ENCODE data around the gene IFNAR1. TPM values are rescaled to one million over a fixed set of nuclear protein-coding genes. Genes with fewer than 3 reads are reported as not detected.
A peak's percentile ranks its signal among the peaks of the same experiment; 100 is the strongest.

The IFNAR1 gene
- total RNA-seq, 1 donor from 2014 or later = 19.2 TPM

DNA sequence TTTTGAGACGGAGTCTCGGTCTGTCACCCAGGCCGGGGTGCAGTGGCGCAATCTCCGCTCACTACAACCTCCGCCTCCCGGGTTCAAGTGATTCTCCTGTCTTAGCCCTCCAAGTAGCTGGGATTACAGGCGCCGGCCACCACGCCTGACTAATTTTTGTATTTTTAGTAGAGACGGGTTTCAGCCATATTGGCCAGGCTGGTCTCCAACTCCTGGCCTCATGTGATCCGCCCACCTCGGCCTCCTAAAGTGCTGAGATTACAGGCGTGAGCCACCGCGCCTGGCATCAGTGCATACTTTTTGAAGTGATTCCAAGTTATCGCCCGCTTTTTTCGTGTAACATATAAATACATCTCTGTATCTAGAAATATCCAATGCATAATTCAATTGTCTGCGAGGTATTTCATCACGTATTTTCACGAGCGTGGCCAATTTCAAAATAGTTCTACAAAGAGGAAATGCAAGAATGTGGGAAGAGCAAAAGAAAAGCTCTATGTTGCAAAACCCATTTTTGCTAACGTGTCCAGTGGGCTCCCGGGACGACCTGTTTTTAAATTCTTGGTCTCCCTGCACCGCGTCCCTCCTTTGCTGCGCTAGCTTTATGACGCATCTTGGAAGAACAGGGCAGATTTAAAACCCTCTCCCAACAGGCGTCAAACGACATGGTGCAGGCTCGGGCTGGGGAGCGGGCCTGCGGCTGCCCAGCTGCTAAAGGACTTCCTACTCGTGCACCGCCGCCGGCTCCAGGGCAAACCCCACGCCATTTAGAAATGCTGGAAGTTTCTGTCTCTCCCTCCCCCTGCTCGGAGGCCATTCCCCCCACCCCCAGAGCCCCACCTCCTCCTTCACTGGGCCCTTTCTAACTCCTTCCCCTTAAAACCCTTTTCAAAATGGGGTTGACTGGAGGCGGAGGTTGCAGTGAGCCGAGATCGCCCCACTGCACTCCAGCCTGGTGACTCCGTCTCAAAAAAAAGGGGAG is 77.5 kb downstream of the IFNAR1 start:
- peak; percentile 21 to 47 for DNase-seq (ENCODE audit: low read depth in 2 of 2)

GRCh38 chr21:33403128-33403785 is 78.5 kb downstream of the IFNAR1 start, which contains the start of gene IFNGR2:
IFNGR2 (plus strand) TSS chr21:33403413; CDS start chr21:33403544, 131 bp downstream.
- DNase-seq (ENCODE audit: low read depth in 2 of 2) = peak; percentile 41 to 56

GRCh38 chr21:33403786-33404585 is 79.2 kb downstream of the IFNAR1 start:
- DNase-seq (ENCODE audit: low read depth in 2 of 2) = peak; percentile 49 to 52

DNA sequence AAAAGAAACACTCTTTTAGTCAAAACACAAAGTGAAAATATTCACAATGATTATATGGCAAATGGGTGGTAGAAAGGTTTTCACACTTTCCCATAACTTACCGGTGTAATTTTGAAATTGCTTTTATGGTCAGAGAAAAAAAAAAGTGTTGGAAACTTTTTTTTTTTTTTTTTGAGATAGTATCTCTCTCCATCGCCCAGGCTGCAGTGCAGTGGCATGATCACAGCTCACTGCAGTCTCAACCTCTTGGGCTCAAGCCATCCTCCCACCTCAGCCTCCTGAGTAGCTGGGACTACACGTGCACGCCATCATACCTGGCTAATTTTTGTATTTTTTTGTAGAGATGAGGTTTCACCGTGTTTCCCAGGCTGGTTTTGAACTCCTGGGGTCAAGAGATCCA is 81.7 kb downstream of the IFNAR1 start:
- DNase-seq (ENCODE audit: low read depth in 2 of 2) = no peak

Other genes starting within 250 kb of the IFNAR1 start
- gene IFNAR2, start 95.0 kb upstream of the IFNAR1 start, total RNA-seq = 5.4 and 8.1 TPM in 2 replicates
- 34.0 and 46.4 TPM in 2 replicates for gene IL10RB, start 58.6 kb upstream of the IFNAR1 start, total RNA-seq
- gene IFNGR2, start 78.4 kb downstream of the IFNAR1 start, total RNA-seq = 36.2 and 48.8 TPM in 2 replicates
- 13.7 and 23.4 TPM in 2 replicates for gene TMEM50B, start 155.0 kb downstream of the IFNAR1 start, total RNA-seq
- gene DNAJC28, start 166.7 kb downstream of the IFNAR1 start, total RNA-seq = 0.99 and 1.1 TPM in 2 replicates
- 42.5 and 45.2 TPM in 2 replicates for gene GART, start 217.1 kb downstream of the IFNAR1 start, total RNA-seq
- 75.4 and 88.3 TPM in 2 replicates for gene SON, start 218.1 kb downstream of the IFNAR1 start, total RNA-seq

Measured in lung microvascular endothelial cell (primary cell).